GM18502 (cell line): ENCODE results near the gene CALCOCO1.
A peak's percentile ranks its signal among the peaks of the same experiment; 100 is the strongest.

Experiments
- ATAC-seq: cut with Tn5 transposase; IDR thresholded peaks from one replicate; pipeline ENCODE4 v1.9.1; 2021; ENCODE audit warnings: mild to moderate bottlenecking; ENCODE audit not compliant: unreplicated experiment, poor library complexity

The CALCOCO1 gene

DNA sequence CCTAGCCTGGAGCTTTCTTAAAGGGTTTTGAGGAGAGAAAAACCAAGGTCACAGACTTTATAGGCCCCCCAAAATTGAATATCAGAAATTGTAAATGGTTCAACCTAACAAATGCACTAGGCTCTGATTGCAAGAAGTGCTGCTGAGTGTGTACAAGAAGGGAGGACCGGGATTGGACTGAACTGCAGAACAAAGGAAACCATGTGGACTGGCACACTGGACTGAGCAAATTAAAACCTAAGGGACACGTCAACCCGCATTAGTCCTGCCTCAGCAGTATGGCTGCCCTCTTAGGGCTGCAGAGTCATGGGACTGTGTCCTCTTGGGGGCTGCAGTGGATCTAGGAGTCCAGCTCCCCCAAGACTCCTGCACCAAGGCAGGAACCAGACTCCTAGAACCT lies 25.4 kb upstream of the CALCOCO1 start:
- no peak for ATAC-seq

DNA sequence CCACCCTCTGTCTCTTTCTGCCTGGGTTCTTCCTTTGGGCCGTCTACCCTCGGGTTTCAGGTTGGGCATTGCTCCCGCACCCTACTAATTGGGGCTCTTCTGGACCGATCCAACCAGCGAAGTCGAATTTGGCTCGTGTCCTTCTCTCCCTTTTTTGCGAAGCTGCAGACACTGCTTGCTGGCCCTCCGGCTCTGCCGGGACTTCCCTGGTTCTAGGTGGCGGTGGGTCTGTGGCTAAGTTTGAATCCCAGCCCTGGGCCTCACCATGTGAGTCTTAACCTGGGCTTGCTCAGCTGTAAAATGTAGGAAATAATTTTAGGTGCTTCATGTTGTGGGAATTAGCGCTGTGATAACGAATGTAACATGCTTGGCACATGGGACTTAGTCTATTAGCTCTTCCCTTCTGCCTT lies 24.9 kb upstream of the CALCOCO1 start:
- no peak for ATAC-seq

DNA sequence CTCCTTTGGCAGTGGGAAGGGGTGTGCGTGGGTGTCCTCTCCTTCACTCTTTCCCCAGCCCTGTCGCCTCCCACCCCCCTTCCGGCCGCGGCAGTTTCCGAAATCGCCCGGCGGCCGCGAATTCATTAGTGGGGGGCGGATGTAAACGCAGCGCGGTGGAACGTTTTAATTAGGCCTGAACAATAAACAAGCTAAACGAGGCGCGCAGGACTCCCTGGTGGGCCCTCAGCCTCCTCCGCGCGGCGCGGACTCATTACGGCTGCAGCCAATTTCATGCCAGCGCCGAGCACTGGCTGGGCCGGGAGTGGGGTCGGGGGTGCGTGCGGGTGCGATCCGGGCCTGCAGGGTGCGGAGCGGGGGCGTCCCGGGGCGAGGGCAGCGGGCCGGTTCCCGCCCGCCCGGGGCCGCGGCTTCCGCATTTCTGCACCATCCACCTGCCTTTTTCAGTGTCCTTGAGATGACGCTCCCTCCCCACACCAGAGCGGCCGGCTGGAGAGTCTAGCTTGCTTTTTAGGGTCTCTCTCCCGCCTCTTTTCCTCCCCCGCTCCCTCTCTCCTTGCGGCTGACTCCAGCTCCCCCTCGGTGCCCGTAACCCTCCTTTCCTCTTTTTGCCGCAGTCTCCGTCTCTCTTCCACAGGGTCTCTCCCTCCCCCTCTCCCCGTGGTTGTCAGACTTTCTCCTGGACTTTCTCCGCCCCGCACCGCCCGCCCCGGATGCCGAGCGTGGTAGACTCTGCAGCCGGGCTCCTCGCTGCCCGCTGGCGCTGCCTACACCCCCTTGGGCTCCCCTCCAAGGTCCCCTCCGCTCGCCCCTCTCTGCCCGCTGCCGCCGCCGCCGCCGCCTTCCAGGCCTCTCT lies 24.3 kb upstream of the CALCOCO1 start, which contains the start of gene CISTR:
CISTR (minus strand) TSS at position 644 of the 856 bp plus-strand sequence.
- ATAC-seq, result no peak

DNA sequence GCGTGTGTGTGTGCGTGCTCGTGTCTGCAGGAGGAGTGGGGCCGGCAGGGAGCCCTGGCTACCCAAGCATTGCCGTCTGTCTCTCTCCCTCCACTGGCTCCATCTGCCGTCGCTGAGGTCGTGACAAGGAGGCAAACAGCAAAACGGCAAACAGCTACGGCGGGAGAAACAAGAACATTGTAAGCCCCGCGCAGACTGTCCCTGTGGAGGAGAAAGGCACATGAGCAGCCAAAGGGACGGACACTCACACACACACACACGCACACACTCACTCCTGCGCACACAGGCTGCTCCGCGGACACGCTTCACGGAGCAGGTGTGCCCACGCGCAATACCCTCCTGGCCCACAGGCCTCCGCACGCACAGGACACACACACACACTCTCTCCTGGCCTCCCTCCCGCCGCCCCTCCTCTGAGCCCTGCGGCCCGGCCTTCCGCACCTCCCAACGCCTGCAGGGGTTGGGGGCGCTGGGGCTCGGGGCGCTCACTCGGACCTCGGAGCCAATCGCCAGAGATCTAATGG lies 23.6 kb upstream of the CALCOCO1 start:
- no peak for ATAC-seq

DNA sequence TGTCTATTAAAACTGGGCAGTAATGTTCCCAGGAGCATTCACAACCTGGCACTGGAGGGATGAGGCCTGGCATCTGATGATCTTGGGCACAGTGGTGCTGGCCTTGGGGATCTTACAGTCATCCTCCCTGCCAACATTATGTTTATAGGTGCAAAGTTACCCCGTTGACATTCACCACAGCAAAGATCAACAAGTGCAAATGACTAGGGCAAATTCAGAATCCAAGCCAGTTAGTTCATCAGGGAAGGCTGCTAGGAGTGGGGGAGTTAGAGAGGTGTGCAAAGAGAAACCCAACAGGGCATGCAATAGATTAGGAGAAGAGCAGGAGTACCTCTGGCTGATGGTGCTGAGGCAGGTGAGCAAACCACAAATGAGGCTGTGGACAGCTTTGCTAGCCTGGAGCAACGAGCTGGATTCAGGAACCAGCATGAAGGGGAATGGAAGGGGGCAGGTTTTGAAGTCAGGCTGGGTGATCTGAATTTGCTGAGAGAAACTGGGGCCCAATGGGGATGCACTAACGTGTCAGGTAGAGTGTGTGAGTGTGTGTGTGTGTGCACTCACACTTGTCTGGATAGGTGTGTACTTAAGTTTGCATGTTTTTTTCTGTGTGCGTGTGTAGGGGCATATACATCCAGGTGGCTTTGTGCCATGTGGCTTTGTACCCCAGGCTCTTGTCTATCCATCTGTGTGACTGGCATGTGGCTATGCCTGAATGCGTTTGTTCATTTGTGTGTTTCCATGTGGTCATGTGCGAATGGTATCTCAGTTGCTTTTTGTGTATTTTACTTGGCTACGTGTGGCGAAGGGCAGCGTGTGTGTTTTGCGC lies 22.9 kb upstream of the CALCOCO1 start:
- no peak for ATAC-seq

GRCh38 chr12:53748072-53748840 lies 21.0 kb upstream of the CALCOCO1 start:
- no peak for ATAC-seq

DNA sequence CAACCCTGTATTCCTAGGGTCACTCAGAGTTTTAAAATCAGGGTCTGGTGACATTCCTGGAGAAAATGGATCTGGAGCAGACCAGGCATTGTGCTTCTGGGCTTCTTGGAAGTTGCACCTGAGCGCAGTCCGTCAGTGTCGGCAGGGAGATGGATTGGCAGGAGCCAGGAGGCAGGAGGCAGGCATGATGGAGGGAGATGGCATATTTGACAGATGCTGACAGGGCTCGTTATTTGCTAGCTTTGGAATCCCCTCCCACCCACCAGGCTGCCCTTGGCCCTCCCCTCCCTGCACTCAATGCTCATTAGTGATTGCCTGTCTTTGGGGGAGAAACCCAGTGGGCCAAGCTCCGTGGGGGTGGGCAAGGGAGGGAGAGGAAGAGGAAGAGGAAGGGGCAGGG lies 19.8 kb upstream of the CALCOCO1 start:
- no peak for ATAC-seq

DNA sequence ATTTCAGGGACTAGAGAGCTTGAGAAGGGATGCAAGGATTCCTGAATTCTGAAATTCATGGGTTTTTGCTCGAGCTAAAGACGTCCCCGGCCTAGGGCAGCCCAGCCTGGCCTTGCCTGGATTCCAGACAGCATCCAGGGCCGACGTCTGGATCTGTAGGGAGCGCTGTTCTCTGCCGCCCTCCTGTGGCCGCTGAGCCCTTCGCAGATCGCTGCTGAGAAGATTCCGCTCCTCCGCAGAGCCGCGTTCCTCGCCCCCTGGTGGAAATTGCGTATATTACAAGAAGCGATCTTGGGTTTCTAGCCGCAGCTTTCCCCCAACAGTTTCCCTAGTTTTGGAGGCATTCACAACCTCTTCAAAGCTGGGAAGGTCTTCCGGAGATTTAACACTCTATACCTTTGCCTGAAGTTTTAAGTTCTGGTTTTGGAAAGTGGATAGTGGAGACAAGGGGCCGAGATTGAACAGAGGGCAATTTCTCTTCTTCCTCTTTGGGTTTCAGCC lies 19.4 kb upstream of the CALCOCO1 start:
- peak; percentile 52 for ATAC-seq

DNA sequence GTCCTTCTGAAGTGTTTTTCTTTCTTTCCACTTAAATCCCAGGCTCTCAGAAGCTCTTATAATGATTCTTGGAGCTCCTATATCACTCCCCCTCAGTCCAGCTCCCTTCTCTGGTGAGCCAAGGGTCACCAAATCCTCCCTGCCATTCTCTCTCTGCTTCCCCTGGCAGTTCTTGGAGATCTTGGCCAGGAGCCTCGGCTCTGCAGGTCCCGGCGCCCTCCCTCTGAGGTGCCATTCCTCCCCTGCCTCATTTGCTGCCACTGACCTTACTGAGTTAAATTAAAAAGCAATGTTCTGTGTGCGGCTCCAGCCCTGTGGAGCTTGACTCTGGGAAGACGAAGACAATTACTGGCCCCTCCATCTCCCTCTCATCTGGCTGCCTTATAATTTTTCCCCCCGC lies 17.5 kb upstream of the CALCOCO1 start:
- ATAC-seq, result no peak

DNA sequence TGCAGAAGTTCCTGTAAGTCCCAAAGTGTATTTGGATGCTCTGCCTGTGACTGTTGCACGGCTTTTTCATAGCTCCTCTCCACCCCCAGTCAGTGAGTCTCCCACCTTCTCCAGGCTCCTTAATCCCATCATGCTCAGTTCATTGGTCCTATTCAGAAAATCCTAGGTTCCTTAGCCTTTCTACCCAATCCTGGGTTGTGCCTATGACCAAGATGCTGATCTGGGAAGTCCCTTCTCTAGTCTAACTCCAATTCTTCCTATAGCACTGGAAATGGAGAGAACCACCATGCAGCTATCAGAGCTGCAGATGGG lies 16.8 kb upstream of the CALCOCO1 start:
- ATAC-seq, result no peak

GRCh38 chr12:53743266-53744129 lies 16.2 kb upstream of the CALCOCO1 start:
- ATAC-seq, result no peak

DNA sequence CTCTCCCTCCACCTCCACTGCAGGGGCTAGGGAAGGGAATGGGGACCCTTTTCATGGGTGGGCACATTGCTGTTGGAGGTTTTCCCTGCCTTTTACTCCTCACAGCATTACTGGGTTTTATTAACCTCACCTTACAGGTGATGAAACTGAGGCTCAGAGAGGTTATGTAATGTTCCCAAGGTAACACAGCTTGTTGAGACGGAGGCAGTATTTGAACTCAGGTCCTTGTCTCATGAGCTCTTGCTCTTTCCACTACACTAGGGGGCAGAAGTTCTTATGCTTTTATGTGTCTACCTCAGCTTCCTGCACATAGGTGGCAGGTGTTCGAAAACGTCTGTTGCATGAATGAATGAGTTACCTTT lies 12.9 kb upstream of the CALCOCO1 start:
- no peak for ATAC-seq

DNA sequence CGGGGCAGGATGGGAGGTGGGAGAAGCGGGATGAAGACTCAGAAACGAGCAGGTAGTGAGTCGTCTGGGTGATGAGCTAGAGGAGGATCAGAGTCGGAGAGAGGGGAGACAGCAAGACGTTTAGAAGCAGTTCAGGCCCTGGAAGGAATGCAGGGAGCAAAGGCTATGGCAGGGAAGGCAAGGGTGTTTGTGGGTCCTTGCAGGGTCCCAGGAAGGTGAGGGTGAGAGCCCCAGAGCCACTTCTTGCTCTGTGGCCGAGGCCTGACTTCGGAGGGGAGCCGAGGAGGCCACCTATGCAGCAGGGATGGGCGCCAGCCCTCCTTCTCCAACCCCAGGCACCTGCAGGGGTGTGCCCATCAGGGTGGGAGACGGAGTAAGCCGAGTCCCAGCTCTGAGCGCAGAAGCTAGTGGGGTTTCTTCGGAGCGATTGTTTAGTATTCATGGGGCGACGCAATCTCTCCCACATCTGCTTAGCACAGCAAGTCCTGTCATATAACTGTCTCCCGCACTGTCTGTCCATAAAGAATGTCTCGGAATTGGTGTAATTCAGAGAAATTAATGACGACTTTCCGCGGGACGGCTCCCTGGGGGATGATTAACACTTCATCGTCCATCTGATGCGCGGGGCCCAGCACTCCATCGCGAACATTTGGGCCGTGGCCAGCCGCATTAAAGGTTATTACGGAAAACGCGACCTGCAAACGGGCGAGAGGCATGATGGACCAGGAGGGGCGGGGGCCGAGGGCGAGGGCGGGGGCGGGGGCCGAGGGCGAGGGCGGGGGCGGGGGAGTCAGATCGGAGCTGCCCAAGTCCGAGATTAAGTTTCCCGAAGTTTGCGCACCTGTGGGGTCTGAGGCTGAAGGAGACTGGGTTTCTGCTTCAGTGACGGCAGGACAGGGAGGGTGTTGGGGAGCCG lies 12.2 kb upstream of the CALCOCO1 start:
- no peak for ATAC-seq

- no peak for ATAC-seq
These were observed 11.4 kb upstream of the CALCOCO1 start for GRCh38 chr12:53738406-53739213.

DNA sequence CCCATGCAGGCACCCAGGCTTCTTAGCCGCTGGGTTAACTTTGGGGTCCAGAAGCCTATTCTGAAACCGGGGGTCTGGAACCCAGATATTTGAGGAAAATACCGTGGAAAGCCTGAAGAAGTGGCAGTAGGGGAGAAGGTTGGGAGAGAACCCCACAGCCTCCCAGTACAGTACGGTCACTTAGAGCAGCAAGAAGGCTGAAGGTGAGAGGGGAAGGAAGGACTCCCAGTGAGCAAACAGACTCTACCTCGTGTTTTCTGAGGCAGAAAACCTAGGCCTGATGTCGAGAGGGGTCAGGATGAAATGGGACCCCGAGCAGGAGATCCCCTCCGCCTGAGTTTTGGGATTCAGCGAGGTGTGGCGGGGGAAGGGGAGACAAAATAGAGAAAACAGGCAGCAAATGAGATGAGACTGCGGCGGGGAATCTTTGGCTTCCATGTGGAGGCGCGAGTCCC lies 10.7 kb upstream of the CALCOCO1 start:
- no peak for ATAC-seq

DNA sequence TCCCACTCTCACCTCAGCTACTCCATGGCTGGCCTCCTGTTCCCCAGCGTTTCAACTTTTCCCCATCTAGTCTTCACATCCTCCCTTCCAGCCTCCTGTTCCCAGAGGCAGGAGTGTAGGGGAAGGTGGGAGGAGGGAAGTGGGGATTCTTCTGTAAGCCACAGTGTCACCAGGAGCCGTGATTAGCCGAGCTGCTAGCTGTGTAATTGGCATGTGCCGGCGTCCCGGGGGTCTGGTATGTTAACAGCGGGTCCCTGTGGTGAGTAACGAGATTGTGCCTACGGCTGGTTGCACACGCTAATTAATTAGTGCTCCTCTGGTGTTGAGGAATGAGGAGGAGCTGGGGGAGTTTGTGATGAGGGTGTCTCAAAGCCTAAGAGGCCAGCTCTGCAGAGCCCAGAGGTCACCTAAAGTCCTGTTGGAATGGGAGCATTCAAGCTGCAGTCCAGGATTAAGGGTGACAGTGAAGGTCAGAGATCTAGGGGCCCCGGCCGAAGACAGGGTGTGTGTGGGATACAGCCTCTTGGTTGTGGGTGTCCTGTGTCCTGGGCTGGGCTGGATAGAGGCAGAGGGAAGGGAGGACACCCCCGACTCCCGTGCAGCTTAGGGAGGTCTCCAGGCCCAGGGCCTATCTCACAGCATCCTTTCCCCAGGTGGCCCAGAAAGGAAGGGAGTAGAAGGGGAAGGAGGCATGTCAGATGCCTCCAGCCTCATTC lies 10.0 kb upstream of the CALCOCO1 start:
- ATAC-seq, result no peak

DNA sequence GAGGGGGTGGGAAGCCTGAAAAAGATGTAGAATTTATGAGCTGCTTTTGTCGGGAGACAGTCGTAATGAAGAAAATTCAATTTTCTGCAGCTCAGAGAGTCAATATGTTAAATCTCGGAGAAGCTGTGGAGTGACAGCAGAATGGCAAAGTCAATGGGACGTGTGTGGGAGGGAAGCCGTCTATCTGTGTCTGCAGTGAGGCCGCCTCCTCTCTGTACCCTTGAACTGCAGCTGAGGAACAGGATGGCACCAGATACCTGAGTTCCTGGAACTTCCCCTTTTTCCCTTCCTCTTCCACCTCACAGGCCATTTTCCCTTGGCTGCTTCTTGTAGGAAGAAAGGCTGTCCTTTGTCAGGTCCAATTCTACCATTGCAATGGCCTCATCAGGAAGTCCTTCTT lies 9.3 kb upstream of the CALCOCO1 start:
- no peak for ATAC-seq
